ENCODE measurements around the gene ZBTB6. TPM values are rescaled to one million over a fixed set of nuclear protein-coding genes. Genes with fewer than 3 reads are reported as not detected.
A peak's percentile ranks its signal among the peaks of the same experiment; 100 is the strongest.
"Not testable (repeated sequence)": the region's sequence is repeated elsewhere in the genome, so short reads cannot be mapped to it uniquely, and the experiment has no call there.

The ZBTB6 gene
- total and polyA plus RNA-seq, 10 donors, result 4.9 to 16.8 (median 11.1) TPM

GRCh38 chr9:122883125-122883524 lies 30.0 kb downstream of the ZBTB6 start:
- Histone ChIP-seq H3K27ac (no peak overlapping the region), H3K4me3 (no peak overlapping the region), H3K4me1 (no peaks in the 10 kb centered on the region), H3K36me3 (peaks cover 5 to 100% (median 85%) of the 10 kb centered on the region in 6 donors), H3K9me3 (no peaks in the 10 kb centered on the region), H3K27me3 (replicated peaks in 1 of 7) (no peaks in the 10 kb centered on the region)
- TF ChIP-seq POLR2AphosphoS5 (IDR thresholded peaks at IDR 0.05) (no peak), CTCF (IDR thresholded peaks at IDR 0.05 in 8 of 11, conservative IDR thresholded peaks at IDR 0.05 in 3 of 11) (no peak), POLR2A (IDR thresholded peaks at IDR 0.05) (no peak)
- DNase-seq, result no peak
- intact Hi-C loops (cut with DNase I; ENCODE audit: low total_unique reads), result no loop called here
- 66 to 88% (median 83%) methylated on average over 2 of the region's 2 CpGs for WGBS, 5 donors

- peaks cover 0 to 7% (median 0%) of the 10 kb centered on the region in 6 donors for H3K4me1 ChIP-seq
- H3K27me3 ChIP-seq (replicated peaks in 1 of 7), result no peaks in the 10 kb centered on the region
- H3K9me3 ChIP-seq, result no peaks in the 10 kb centered on the region
- H3K36me3 ChIP-seq, result peaks cover 5 to 100% (median 98%) of the 10 kb centered on the region in 6 donors
- H3K4me3 ChIP-seq, result no peak overlapping the region
- 77 to 91% (median 82%) methylated on average over 2 of the region's 2 CpGs for WGBS, 5 donors
- no peak for DNase-seq
- H3K27ac ChIP-seq, result no peak overlapping the region
- intact Hi-C loops (cut with DNase I; ENCODE audit: low total_unique reads), result no loop called here
- no peak for TF ChIP-seq CTCF (IDR thresholded peaks at IDR 0.05 in 8 of 11, conservative IDR thresholded peaks at IDR 0.05 in 3 of 11)
Measured at GRCh38 chr9:122879443-122879842, 33.7 kb downstream of the ZBTB6 start.

GRCh38 chr9:122875523-122875922 lies 37.6 kb downstream of the ZBTB6 start:
- intact Hi-C loops (cut with DNase I; ENCODE audit: low total_unique reads), result no loop called here
- 56 to 68% (median 63%) methylated on average over 1 of the region's 1 CpG for WGBS, 5 donors
- H3K27me3 ChIP-seq (replicated peaks in 1 of 7), result no peaks in the 10 kb centered on the region
- H3K36me3 ChIP-seq, result peaks cover 0 to 100% (median 92%) of the 10 kb centered on the region in 6 donors
- peaks cover 0 to 7% (median 0%) of the 10 kb centered on the region in 6 donors for H3K4me1 ChIP-seq
- no peak for TF ChIP-seq CTCF (IDR thresholded peaks at IDR 0.05 in 8 of 11, conservative IDR thresholded peaks at IDR 0.05 in 3 of 11)
- no peak for TF ChIP-seq POLR2AphosphoS5 (IDR thresholded peaks at IDR 0.05)
- no peak for TF ChIP-seq POLR2A (IDR thresholded peaks at IDR 0.05)
- H3K4me3 ChIP-seq, result no peak overlapping the region
- no peak for DNase-seq
- no peaks in the 10 kb centered on the region for H3K9me3 ChIP-seq
- no peak overlapping the region for H3K27ac ChIP-seq

- H3K4me1 ChIP-seq; DNase-seq; intact Hi-C loops (cut with DNase I; ENCODE audit: low total_unique reads); H3K9me3 ChIP-seq; H3K4me3 ChIP-seq; H3K27me3 ChIP-seq (replicated peaks in 1 of 7); H3K27ac ChIP-seq: not testable (repeated sequence)
- WGBS, 5 donors, result 96 to 99% (median 98%) methylated on average over 7 to 15 of the region's 27 CpGs; no CpG with 5 or more reads in 1 of the 5 donors
- peaks cover 0 to 80% (median 45%) of the 10 kb centered on the region in 6 donors for H3K36me3 ChIP-seq
Measured at GRCh38 chr9:122867276-122867675, 45.8 kb downstream of the ZBTB6 start.

- peak overlapping the region in 2 of 8 donors; percentile 14 to 35 for H3K27ac ChIP-seq
- no peaks in the 10 kb centered on the region for H3K9me3 ChIP-seq
- no peak for TF ChIP-seq POLR2AphosphoS5 (IDR thresholded peaks at IDR 0.05)
- no peak for TF ChIP-seq POLR2A (IDR thresholded peaks at IDR 0.05)
- no peak for TF ChIP-seq CTCF (IDR thresholded peaks at IDR 0.05 in 8 of 11, conservative IDR thresholded peaks at IDR 0.05 in 3 of 11)
- DNase-seq, result no peak
- H3K36me3 ChIP-seq, result peaks cover 0 to 79% (median 35%) of the 10 kb centered on the region in 6 donors
- WGBS, 5 donors, result 92 to 94% methylated on average over 5 of the region's 5 CpGs; no CpG with 5 or more reads in 3 of the 5 donors
- intact Hi-C loops (cut with DNase I; ENCODE audit: low total_unique reads), result no loop called here
- H3K27me3 ChIP-seq (replicated peaks in 1 of 7), result no peaks in the 10 kb centered on the region
- H3K4me1 ChIP-seq, result no peaks in the 10 kb centered on the region
- no peak overlapping the region for H3K4me3 ChIP-seq
Measured at GRCh38 chr9:122866079-122866478, 47.0 kb downstream of the ZBTB6 start.
